HL-60/S4 treated with retinoic acid at 250 ng/mL for 4 days and 3 days (cell line): ENCODE results near the gene EHD1.

Source experiments
- in situ Hi-C: fragments of 300-500 bp; cut with MboI; formaldehyde crosslinking; loops from 2 replicates; pipeline ENCODE4 v1.7.0; 2022; ENCODE audit warnings: low sequenced_read_pairs

The EHD1 gene

DNA sequence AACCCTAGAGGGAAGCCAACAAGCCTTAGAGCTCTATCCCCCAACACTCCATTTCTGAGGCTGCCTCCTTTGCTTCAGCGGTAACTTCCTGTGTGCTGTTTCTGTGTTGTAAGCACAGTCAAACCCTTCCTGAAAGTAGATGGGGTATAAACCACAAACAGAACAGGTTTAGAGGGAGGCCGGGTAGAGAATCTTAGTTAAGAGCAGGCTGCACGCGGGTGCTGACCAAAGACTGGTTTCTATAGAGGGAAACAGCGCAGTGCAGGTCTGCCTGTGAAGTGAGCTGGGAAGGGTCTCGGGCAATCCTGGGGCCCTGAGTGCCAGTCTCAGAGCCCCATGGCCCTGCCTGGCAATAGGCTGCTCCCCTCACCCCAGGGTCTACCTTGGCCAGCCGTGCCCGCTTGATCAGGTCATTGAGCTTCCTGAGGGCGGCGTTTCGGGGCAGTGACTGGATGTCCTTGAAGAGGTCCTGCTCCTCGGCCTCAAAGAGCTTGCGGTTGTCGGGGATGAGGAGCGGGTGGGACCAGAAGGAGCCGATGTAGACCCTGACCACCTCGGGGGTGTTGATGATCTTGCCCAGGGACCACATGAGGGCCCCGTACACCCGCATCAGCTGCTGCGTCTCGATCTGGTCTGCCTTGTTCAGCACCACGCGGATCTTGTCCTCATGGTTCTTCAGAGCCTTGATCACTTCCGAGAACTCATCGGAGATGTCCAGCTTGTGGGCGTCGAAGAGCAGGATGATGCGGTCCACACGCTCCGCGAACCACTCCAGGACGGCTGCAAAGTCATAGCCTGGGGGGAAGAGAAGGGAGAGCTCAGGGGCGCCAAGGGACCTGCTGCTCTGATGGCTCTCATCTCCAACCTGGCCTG, 18.6 kb downstream of the EHD1 start:
- in situ Hi-C loops = no loop called here

- in situ Hi-C loops = no loop called here
Observed at GRCh38 chr11:64858467-64859263, 19.8 kb downstream of the EHD1 start.

DNA sequence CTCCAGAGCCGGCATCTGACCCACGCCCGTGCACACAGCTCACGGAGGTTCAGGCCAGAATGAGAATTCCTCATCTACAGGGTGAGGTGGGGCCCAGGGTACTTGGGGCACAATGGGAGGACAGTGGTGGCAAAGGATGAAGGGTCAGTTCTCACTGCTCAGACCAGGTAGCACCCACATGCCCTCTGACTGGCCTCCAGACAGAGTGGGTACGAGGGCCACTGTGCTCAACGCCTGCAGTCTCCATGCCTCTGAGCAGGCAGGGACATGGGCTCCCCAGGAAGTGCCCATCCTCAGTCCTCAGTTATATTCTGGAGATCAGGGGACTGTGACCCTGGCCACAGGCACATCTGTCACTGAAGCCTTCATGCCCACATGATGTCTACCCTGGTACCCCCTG, 20.9 kb downstream of the EHD1 start:
- in situ Hi-C loops = no loop called here

DNA sequence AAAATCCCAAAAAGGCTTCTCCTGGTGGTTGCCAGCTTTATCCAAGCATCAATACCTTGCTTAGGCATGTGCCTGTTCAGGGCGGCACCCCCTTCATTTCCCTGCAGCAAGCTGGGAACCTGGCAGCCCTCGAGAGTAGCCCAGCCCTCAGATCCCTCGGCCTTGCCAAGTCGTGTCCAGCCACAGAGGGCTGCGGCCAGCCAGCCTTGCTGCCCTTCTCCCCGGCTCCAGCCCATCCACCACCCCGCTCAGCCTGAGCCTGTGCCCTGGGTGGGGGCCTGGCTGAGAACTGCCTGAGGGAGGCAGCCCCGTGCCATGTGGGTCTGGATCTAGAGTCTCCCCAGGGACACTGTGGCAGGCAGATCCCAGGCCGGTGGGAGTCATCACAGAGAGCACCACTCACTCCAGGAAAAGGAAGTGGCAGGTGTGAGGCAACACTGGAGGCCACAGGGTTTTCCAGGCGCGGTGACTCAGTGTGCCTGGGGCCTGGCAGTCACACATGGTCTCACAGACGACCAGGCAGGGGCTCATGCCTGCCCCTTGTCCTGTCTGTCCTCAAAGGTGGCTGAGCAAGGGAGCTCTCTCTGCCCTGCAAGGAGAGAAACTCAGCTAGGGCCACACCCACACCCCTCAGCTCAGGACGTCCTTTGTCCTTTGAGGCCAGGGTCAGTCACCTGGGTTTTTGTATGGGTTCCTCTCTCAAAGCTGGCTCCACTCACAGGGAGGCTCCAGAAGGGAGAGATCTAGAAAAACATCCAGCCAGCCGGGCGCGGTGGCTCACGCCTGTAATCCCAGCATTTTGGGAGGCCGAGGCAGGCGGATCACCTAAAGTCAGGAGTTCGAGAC, 21.8 kb downstream of the EHD1 start:
- in situ Hi-C loops = no loop called here

GRCh38 chr11:64855596-64856304, 22.7 kb downstream of the EHD1 start:
- in situ Hi-C loops = no loop called here

- in situ Hi-C loops = no loop called here
Observed at GRCh38 chr11:64854534-64855502, 23.6 kb downstream of the EHD1 start.

GRCh38 chr11:64854157-64854533, 24.3 kb downstream of the EHD1 start:
- in situ Hi-C loops = no loop called here

- in situ Hi-C loops = no loop called here
Observed at GRCh38 chr11:64853709-64854108, 24.7 kb downstream of the EHD1 start.

- in situ Hi-C loops = no loop called here
Observed at GRCh38 chr11:64852804-64853509, 25.5 kb downstream of the EHD1 start.

DNA sequence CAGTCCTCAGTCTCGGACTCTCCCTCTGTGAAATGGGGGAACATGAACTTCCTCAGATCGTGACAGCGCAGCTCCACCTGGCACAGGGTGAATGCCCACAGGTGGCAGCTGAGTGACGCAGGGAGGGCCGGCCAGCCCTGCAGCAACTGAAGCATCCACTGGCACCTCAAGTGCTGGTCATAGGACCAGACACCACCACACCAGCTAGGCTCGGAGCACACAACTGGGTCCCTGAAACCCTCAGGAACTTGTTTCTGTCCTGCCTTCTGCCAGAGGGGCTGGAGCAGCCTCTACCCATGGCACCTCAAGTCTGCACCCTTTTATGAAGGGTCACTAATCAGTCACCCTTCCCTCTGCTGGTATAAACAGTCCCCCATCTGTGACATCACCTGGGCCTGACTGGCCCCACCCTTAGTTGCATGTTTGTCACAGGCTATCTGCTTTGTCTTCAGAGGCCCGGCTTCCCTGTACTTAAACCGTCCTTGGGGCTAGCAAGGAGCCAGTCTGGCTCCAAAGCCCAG, 26.5 kb downstream of the EHD1 start:
- in situ Hi-C loops = no loop called here

- in situ Hi-C loops = no loop called here
Observed at GRCh38 chr11:64850979-64851567, 27.3 kb downstream of the EHD1 start.

- in situ Hi-C loops = loop anchor here (5.0 kb wide), 1 partner anchor 43 kb away; no protein-coding TSS in a partner anchor
Observed at GRCh38 chr11:64849598-64850356, 28.6 kb downstream of the EHD1 start.

DNA sequence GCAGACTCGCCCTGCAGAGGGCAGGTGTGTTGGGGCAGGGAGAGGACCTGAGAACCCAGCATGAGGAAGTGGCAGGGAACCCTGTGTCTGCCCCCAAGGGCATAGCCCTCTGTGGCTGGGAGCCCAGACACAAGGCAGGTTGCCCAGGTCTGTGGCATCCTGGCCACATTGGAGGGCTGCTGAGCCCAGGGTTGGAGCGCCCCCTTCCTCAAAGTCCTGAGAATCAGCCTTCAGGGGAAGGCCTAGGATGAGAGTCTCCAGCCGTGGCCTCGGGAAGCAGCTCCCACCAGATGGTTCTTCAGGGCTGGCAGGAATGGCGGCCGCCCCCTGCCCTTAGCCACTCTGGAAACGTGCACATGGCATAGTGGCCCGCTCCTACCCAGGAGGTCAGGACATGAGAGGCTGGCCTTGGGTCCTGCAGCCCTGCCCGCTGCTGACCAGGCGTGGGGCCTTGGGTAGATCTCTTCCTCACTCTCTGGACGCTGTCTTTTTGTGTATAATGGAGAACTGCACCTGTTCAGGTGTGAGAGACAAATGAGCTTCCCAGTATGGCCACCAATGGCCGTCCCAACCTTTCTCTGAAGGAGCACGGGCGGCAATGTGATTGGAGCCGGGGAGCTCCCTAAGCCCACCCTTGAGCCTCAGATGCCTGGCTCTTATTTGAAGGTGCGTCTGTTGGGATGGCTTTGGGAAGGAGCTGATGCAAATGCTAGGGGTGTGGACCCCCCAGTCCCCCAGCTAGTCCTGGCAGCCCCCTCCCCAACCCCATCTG, 29.4 kb downstream of the EHD1 start:
- in situ Hi-C loops = loop anchor here (5.0 kb wide), 1 partner anchor 43 kb away; no protein-coding TSS in a partner anchor

GRCh38 chr11:64848214-64848825, 30.1 kb downstream of the EHD1 start:
- in situ Hi-C loops = loop anchor here (5.0 kb wide), 1 partner anchor 44 kb away; no protein-coding TSS in a partner anchor

DNA sequence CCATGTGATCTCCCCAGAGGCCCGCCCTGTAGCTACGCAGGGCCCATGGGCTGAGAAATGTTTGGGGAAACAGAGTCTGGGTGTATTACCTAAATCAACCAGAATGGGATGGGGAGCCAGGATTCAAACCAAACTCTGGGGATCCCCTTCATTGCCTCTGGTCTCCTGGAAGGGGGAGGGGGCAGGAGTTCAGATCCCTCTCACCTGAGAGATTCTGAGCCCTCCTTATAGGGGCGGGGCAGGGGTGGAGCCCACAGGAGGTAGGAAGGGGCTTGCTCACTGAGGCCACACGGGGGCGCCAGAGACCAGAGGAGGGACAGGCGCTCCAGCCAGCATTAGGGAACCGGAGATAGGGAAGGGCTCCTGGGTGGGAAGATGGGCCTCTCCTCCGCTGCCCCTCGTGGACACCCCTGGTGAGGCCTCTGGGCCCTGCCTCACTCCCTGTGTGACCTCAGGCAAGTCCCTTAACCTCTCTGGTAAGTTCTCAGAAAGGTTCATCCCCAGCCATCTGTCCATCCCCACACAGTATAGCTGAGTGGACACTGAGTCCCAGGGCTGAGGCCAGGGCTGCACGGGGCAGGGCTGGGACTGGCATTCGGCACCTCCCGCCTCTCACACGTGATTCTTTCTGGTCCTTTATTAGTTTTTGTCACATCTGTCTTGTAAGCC, 31.3 kb downstream of the EHD1 start:
- in situ Hi-C loops = loop anchor here (5.0 kb wide), 1 partner anchor 45 kb away; no protein-coding TSS in a partner anchor
